GM19324 (cell line): ENCODE results near the gene SIPA1L3.

Experiments used
- ATAC-seq: cut with Tn5 transposase; IDR thresholded peaks from one replicate; pipeline ENCODE4 v1.9.1; 2021; ENCODE audit warnings: mild to moderate bottlenecking, moderate library complexity; ENCODE audit not compliant: unreplicated experiment, low FRiP score

Gene SIPA1L3

DNA sequence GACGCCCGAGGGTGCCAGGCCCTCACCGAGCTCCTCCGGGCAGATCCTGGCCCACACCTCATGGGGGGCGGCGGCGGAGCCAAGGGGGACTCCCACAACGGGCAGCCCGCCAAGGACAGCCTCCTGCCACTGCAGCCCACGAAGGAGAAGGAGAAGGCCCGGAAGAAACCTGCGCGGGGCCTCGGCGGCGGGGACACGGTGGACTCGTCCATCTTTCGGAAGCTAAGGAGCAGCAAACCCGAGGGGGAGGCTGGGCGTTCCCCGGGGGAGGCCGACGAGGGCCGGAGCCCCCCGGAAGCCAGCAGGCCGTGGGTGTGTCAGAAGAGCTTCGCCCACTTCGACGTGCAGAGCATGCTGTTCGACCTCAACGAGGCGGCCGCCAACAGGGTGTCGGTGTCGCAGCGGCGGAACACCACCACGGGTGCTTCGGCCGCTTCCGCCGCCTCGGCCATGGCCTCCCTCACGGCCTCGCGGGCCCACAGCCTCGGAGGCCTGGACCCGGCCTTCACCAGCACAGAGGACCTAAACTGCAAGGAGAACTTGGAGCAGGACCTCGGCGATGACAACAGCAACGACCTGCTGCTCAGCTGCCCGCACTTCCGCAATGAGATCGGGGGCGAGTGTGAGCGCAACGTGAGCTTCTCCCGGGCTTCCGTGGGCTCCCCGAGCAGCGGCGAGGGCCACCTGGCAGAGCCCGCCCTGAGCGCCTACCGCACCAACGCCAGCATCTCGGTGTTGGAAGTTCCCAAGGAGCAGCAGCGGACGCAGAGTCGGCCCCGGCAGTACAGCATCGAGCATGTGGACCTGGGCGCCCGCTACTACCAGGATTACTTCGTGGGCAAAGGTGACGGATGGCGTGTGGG lies 175.5 kb downstream of the SIPA1L3 start:
- ATAC-seq, result no peak

DNA sequence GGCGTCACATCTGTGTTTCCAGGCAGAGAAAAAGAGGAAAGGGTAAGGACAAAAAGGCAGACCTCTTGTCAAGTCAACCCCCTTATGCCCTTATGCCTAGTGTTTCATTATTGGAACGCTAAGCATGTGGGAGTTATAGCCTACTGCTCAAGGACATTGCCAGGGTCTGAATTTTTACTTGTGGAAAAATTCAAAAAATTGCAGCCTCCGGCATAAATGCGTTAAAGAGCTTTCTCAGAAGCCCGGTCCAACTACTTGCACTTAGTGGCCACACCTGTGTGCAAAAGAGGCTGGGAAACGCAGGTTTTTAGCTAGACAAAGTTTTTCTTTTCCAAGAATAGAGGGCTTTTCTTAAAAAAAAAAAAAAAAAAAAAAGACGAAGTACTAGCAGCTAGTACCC lies 177.2 kb downstream of the SIPA1L3 start:
- ATAC-seq, result no peak

DNA sequence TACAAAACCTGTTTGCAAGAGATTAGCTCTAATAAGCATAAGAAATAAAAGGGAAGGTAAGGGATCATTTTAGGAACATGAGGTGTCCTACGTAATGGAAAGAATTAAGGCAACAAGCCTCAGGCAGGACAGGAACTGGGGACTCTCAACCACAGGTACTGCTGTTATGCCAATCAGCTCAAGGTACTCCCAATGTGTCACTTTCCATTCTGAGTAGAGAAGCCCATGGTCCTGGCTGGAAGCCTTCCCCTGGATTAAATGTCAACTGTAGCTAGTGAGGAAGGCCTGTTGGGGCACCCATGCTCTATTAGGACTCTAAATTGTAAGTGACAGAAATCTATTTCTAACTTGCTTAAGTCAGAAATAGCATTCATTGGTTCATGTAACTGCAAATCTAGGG lies 182.4 kb downstream of the SIPA1L3 start:
- no peak for ATAC-seq

DNA sequence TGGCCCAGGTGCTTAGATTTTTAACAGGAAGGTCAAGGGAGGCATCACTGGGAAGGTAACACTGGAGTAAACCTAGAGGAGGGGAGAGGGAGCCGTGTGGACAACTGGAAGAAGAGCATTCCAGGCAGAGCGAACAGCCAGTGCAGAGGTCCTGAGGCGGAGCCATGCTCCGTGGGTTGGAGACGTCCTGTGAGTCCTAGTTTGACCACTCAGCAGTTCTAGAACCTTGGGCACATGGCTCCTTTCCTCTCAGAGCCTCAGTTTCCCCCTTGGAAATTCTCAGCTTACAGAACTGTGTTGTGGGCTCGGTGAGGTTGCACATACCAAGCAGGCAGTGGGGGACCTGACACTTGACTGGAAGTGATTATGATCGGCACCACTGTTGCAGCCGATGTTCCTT lies 186.1 kb downstream of the SIPA1L3 start:
- ATAC-seq, result no peak

DNA sequence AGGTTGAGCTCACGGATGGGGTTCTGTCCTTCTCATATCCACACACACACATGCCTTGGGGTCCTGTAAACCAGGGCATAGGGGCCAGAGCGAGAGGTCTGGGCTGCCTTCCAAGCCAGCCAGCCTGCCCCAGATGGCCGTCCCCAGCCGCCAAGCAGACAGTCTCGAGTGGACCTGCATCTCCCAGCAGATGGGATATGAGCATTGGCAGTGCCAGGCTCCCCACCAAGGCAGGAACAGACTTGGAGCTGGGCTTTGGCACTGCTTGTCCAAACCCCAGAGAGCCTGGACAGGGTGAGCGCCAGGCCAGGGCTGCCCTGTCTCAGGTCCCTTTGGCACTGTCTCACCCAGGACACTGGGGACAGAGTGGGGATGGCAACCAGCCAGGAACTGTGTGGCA lies 186.6 kb downstream of the SIPA1L3 start:
- no peak for ATAC-seq

DNA sequence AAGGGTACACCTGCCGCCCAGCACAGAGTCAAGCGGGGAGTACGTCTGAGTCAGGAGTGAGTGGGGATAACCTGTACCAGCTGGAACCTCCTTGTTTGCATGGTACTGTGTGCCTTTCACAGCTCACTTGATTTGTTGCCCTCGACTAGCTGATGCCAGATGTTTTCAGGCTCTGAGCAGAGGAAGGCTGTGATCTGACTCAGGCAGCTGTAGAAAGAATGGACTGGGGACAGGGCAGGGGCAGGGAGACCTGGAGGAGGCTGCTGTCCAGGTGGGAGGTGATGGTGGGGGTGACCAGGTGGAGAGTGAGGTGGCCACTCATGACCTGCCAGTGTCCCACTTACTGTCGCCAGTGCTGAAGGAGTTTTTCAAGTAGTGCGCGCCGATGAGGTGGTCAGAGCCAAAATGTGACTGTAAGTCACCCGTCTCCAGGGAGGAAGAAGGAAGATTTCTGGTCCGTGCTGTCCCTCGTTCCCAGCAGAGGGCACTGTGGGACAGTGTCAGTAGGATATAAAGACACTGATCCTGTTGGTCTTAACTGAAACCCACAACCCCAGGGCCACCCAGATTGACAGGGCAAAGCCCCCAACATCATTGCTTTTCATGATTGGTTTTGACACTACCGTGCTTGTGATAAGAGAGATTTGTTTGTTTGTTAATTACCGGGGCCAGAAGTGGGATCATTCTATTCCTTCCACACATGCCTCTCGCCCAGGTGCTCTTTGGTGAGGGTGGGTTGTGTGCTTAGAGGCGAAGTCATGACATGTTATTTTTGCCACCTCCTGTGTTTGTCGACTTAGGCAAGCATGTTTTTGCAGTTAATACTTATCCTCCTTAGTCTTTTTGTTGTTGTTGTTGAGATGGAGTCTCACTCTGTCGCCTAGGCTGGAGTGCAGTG lies 188.7 kb downstream of the SIPA1L3 start:
- no peak for ATAC-seq

DNA sequence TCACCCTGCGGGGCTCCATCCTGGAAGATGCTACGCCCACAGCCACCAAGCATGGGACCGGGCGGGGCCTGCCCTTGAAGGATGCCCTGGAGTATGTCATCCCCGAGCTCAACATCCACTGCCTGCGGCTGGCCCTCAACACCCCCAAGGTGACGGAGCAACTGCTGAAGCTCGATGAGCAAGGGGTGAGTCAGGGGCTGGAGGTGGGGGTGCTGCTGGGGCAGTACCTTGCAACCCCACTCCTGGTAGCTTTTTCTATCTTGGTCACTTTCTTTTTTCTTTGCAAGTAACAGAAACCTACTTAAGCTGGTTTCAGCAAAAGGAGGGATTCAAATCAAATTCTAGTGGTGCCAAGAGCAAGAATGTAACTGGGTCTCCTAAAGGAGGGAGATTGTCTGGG lies 193.0 kb downstream of the SIPA1L3 start:
- ATAC-seq, result no peak

DNA sequence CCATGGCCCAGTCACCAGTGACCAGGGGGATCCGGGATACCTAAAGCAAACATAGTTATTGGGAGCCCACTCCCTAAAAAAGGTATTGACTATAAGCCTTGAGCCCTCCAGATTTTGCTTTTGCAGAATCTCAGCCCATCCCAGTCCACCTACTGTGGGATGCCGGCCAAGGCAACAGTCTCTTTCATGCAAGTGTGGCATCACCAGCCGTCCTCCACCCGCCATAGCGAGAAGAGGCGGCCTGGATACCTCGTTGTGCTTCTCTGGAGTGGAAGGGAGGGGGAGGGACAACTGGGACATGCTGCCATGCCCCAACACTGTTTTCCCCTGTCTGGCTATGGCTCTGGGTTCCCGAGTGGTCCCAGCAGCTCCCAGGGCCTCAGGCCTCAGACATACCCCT lies 193.6 kb downstream of the SIPA1L3 start:
- ATAC-seq, result no peak

DNA sequence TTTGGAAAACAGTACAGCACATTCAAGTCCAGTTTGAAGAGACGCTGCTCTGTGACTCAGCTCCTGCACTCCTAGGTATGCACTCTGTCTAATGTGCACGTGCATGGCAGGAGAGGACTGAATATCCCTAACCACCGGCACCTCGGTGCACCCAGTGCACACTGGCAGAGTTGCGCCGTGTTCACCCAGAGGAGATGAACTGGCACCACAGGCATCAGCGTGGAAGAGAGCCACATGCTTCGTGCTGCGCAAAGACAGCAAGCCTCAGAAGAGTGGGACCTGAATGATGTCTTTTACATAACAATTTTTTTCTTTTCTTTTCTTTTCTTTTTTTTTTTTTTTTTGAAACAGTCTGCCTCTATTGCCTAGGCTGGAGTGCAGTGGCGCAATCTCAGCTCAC lies 194.7 kb downstream of the SIPA1L3 start:
- ATAC-seq, result no peak

DNA sequence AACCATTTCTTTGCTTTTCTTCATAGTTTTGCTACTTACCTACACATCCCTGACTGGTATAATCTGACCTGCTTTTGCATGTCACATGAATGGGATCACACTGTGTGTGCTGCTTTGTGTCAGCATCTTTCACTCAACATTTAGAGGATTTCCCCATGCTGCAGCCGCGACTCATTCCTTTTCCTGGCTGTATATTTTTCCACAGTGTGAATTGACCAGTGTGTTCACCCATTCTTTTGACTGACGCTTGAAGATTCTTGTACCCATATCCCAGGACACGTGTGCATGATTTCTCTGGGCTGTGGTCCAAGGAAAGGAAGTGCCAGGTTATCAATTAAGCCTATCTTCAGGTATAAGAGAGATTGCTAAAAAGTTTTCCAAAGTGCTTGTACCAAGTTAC lies 198.6 kb downstream of the SIPA1L3 start:
- no peak for ATAC-seq

DNA sequence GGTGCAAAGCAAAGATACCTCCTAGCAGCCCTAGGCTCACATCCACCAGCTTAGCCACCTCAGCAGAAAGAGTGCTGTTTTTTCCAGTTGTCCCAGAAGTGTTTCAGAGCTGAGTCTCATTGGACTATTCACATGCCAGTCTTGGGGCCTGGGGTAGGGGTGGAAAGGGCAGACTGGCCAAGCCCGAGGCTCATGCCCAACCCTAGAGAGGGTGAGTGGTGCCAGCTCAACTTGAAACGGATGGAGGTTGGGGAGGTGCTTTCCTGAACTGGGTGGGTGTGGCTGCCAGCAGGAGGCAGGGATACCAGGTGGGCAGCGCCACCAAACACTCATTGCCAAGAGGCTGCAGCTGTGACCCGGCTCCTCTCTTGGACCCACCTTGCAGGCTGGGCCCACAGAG lies 200.1 kb downstream of the SIPA1L3 start:
- no peak for ATAC-seq

DNA sequence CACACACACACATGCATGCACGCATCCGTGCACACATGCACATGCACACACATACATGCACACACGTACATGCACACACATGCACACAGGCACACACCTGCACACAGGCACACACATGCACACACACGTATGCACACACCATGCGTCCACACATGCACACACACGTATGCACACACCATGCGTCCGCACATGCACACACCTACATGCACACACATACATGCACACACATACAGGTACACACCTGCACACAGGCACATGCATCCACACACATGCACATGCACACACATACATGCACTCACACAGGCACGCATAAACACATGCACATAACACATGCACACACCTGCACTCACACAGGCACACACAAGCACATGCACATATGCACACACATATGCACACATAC lies 204.9 kb downstream of the SIPA1L3 start:
- ATAC-seq, result no peak

DNA sequence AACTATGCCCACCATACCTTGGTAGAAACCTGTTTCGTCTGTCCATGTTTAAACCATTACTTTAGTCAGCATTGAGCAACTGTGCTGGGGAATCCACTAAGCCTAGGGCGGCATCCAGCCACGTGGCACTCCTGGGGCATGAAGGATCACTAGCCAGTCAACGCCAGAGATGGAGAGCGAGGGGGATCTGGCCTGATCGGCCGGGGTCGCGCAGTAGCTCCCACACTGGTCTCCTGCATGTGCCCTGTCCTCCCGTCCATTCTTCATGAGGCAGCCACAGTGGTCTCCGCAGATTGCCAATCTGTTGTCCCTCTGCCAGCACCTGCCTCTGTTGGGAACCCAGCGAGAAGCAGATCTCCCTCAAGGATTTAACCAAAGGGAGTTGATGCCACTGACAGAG lies 207.6 kb downstream of the SIPA1L3 start:
- ATAC-seq, result no peak

DNA sequence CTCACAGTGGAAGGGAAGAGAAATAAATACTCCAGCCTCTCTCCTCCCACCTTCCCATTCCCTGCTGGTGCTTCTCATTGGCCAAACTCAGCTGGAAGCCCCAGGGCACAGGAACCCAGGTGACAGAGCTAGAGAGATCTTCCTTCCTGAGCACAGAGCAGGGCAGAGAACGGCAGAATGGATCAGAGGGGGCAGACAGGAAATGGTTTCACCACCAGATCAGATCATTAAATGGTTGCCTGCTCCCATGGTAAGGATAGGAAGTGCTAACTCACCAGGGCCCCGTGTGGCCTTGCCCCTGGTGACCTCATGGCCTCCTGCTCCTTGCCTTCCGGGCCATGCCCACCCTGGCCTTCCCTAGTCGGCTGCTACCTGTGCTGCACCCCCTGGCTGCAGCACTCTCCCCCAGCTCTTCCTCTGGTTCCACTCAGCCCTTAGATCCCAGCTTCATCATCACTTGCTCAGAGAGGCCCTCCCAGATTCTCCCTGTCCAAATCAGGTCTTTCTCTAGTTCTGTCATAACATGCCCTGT lies 208.3 kb downstream of the SIPA1L3 start:
- no peak for ATAC-seq

DNA sequence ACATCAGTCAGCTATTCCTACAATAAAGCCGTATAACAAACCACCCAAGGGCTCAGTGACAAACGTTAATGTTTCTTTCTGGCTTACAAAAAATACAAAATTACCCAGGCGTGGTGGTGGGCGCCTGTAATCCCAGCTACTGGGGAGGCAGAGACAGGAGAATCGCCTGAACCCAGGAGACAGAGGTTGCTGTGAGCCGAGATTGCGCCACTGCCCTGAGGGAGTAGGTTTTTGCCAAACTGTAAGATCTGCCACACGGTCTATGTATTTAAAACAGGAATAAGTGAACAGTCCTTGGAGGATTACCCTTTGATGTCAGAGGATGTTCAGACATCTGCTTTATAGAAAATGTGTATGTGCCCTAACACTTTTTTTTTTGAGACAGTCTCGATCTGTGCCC lies 211.2 kb downstream of the SIPA1L3 start:
- no peak for ATAC-seq

DNA sequence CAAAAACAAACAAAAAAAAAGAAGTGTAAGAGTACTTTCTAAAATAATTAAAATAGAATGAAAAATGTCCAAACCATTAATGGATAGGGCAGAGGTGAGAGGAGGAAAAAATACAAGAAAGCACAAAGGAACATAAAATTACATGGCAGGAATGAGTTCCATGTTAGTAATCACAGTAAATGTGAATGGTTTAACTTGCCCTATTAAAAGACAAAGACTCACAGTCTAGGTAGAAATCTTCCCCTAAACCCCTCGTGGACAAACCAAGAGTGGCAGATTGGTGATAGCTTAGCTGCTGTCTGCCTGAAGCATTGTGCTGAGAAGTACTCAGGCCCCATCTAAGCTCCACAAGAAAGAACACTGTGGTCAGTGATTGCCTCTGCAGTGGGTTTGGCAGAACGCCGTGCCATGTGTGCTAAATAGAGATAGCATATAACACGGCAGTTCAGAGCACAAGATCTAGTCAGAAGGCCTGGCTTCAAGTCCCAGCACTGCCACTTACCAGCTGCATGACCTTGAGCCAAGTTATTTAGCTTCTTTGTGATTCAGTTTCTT lies 213.5 kb downstream of the SIPA1L3 start:
- ATAC-seq, result no peak

DNA sequence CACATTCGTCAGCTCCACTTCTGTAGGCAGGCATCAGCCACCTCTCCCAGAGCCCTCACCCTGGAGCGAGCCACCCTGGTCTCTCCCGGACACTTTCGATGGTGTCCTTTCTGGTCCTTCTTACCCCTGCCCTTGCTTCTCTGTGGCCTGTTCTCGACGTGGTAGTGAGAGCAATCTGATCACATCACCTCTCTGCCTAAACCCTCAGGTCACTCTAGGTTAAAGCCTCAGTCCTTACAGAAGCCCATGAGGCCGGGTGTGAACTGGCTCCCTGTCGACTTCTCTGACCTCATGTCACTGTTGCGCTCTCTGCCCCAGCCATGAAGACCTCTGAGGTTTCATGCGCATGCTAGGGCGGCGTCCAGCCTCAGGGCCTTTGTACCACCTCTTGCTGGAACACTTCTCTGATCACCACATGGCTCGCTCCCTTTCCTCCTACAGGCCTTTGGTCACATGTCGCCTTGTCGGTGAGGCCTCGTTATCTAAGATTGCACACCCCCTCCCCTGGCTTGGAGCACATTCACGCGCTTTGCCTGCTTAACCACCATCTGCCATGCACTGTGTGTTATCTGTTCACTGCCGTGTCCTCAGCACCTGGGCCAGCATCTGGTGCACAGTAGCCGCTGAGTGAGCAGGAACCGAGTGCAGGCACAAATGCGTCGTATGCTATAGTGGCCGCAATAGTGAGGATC lies 215.5 kb downstream of the SIPA1L3 start:
- ATAC-seq, result no peak

DNA sequence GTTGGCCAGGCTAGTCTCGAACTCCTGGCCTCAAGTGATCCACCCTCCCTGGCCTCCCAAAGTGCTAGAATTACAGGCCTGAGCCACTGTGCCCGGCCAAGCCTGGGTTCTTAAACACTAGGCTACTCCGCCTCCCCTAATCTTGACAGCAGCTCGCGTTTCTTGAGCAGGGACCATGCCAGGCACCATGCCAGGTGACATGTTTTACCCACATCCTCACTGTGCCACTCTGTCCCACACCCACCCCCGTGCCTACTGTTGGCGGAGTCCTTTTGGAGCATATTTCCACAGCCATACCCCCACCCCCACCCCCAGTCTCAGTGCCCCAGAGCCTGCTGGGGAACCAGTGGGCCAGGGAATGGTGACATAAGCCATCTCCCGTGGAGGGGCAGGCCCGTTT lies 218.2 kb downstream of the SIPA1L3 start:
- ATAC-seq, result no peak

DNA sequence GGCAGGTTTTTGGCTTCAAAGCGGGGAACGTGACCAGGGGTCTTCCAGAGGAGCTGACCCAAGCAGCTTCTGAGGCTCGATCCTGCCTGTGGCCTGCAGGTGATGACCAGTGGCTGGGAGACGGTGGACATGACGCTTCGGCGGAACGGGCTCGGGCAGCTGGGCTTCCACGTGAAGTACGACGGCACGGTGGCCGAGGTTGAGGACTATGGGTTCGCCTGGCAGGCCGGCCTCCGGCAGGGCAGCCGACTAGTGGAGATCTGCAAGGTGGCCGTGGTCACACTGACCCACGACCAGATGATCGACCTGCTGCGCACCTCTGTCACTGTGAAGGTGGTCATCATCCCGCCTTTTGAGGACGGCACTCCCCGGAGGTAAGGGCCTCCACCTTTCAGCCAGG lies 223.4 kb downstream of the SIPA1L3 start:
- ATAC-seq, result no peak

DNA sequence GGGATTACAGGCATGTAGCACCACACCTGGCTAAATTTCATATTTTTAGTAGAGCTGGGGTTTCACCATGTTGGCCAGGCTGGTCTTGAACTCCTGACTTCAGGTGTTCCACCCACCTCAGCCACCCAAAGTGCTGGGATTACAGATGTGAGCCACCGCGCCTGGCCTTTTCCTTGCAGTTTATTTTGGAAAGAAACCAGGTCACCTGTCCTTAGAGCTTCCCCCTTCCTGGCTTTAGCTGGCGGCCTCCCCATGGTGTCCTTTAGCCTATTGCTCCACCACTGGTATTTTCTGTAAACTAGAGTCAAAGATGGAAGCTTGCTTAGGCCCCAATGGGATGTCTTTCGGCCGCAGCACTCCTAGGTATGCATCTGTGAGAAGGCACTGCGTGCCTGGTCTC lies 225.8 kb downstream of the SIPA1L3 start:
- ATAC-seq, result no peak

DNA sequence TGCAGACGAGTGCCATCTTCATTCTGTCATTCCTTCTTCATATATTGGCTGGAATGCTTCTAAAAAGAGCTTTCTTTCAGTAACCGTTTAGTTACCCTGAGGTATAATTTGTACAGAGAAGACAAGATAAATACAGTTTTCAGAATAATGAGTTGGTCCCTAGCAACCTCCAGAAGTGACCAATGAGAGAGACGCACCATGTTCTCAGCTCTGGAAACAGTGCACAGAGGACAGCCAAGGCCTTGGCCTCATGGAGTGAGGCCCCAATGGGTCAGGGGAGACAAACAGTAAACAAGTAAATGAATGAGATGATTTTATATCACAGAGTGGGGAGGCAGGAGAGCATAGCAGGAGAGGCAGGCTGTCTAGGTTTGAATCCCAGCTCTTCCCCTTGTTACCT lies 226.3 kb downstream of the SIPA1L3 start:
- no peak for ATAC-seq
